H1 (cell line): ENCODE measurements around the gene HS1BP3.

Source experiments
- EGR1 ChIP-seq: IDR thresholded peaks from 2 replicates; pipeline ENCODE4 v1.6.1; 2011; ENCODE audit warnings: low read depth, low read length, borderline replicate concordance
- GABPA ChIP-seq: IDR thresholded peaks from 2 replicates; pipeline ENCODE4 v1.6.1; 2011; ENCODE audit warnings: mild to moderate bottlenecking, low read length, moderate library complexity, borderline replicate concordance; ENCODE audit not compliant: insufficient read depth
- MAFK ChIP-seq: IDR thresholded peaks from 2 replicates; pipeline ENCODE4 v1.6.1; 2012; ENCODE audit warnings: low read depth, mild to moderate bottlenecking, improper control_type of control experiment, low read length
- POLR2A ChIP-seq, 2 experiments: IDR thresholded peaks; 1 replicate in 1 of 2; 2 replicates in 1 of 2; pipeline ENCODE4 v1.6.1; 2011; ENCODE audit warnings: low read depth in 2 of 2, low read length in 2 of 2, mild to moderate bottlenecking in 2 of 2; ENCODE audit errors: control extremely low read depth in 1 of 2
- POLR2AphosphoS5 ChIP-seq: IDR thresholded peaks from 2 replicates; pipeline ENCODE4 v1.6.1; 2011; ENCODE audit warnings: low read depth, low read length
- TF ChIP-seq, protein P1 (sequence below): IDR thresholded peaks from 2 replicates; pipeline ENCODE4 v1.6.1; 2011; ENCODE audit warnings: low read length, improper control_type of control experiment
- TF ChIP-seq, protein P2 (sequence below), 3 experiments: IDR thresholded peaks; 1 replicate in 2 of 3; 2 replicates in 1 of 3; pipeline versions ENCODE4 v1.5.1 to v1.6.1; 2011; ENCODE audit warnings: low read length in 3 of 3, mild to moderate bottlenecking in 3 of 3, inconsistent platforms in 2 of 3, low read depth in 1 of 3, moderate library complexity in 1 of 3; ENCODE audit not compliant: insufficient read depth in 1 of 3; ENCODE audit errors: control extremely low read depth in 1 of 3

DNA sequence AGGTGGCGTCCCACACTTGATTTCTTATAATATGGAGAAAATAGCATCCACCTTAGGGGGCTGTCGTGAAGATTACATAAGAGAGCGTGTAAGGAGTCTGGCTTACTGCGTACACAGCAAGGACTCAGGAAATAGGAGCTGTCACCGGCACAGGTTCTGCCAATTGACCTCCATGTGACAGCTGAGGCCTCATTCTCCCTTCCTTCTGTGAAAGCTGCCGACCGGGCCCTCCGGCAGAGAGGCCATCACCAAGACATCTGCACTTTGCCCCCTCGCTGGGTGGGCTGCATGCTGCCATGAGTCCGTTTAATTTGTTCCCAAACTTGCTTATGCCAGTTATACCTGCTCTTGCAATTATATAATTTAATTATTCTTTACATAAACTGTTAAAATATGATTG lies 27.7 kb downstream of the HS1BP3 start:
- TF ChIP-seq EGR1 = no peak
- no peak for TF ChIP-seq MAFK
- TF ChIP-seq POLR2A (IDR thresholded peaks at IDR 0.05; ENCODE audit: control extremely low read depth in 1 of 2, low read depth in 2 of 2, low read length in 2 of 2) = no peak
- no peak for TF ChIP-seq POLR2AphosphoS5
- TF ChIP-seq, protein P1, sequence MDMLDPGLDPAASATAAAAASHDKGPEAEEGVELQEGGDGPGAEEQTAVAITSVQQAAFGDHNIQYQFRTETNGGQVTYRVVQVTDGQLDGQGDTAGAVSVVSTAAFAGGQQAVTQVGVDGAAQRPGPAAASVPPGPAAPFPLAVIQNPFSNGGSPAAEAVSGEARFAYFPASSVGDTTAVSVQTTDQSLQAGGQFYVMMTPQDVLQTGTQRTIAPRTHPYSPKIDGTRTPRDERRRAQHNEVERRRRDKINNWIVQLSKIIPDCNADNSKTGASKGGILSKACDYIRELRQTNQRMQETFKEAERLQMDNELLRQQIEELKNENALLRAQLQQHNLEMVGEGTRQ = no peak
- TF ChIP-seq, protein P2, sequence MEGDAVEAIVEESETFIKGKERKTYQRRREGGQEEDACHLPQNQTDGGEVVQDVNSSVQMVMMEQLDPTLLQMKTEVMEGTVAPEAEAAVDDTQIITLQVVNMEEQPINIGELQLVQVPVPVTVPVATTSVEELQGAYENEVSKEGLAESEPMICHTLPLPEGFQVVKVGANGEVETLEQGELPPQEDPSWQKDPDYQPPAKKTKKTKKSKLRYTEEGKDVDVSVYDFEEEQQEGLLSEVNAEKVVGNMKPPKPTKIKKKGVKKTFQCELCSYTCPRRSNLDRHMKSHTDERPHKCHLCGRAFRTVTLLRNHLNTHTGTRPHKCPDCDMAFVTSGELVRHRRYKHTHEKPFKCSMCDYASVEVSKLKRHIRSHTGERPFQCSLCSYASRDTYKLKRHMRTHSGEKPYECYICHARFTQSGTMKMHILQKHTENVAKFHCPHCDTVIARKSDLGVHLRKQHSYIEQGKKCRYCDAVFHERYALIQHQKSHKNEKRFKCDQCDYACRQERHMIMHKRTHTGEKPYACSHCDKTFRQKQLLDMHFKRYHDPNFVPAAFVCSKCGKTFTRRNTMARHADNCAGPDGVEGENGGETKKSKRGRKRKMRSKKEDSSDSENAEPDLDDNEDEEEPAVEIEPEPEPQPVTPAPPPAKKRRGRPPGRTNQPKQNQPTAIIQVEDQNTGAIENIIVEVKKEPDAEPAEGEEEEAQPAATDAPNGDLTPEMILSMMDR (IDR thresholded peaks at IDR 0.05; ENCODE audit: control extremely low read depth in 1 of 3, insufficient read depth in 1 of 3, low read depth in 1 of 3, low read length in 3 of 3) = no peak
- TF ChIP-seq GABPA = no peak
